Uterus (tissue), 2 donors: Measurements from ENCODE around the gene KCNQ1.

ENCODE experiments used
- POLR2A ChIP-seq, 2 donors: fragments of 450-650 bp; IDR thresholded peaks; one replicate each; pipeline ENCODE4 v1.6.1; 2016; ENCODE audit warnings: antibody characterized with exemption in 2 of 2, mild to moderate bottlenecking in 1 of 2, moderate library complexity in 1 of 2
- TF ChIP-seq, protein P1 (sequence below), 4 experiments: fragments of 200-600 bp in 2 of 4; fragments of 450-650 bp in 2 of 4; sonication (generic) in 2 of 4; IDR thresholded peaks; one replicate each; pipeline ENCODE4 v1.5.1; 2016 to 2019; ENCODE audit warnings: antibody characterized with exemption in 4 of 4, mild to moderate bottlenecking in 2 of 4, moderate library complexity in 1 of 4

DNA sequence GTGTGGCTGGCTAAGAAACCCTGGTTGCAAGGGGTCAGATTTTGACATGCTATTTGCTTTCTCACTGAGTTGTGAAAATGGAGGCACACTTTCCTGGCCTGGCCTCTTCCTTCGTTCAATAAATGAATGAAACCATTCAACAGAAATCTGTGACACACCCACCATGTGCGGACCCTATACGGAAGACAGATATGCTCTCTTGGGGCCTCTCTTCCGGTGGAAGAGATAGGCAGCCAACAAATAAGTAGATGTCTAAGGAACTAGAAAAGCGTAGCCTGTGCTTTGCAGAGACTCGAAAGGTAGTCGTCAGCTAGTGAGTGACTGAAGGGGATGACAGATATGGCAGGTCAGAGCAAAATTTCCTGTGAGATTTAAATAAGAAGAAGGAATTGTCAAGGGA lies 249.7 kb downstream of the KCNQ1 start:
- TF ChIP-seq, protein P1, sequence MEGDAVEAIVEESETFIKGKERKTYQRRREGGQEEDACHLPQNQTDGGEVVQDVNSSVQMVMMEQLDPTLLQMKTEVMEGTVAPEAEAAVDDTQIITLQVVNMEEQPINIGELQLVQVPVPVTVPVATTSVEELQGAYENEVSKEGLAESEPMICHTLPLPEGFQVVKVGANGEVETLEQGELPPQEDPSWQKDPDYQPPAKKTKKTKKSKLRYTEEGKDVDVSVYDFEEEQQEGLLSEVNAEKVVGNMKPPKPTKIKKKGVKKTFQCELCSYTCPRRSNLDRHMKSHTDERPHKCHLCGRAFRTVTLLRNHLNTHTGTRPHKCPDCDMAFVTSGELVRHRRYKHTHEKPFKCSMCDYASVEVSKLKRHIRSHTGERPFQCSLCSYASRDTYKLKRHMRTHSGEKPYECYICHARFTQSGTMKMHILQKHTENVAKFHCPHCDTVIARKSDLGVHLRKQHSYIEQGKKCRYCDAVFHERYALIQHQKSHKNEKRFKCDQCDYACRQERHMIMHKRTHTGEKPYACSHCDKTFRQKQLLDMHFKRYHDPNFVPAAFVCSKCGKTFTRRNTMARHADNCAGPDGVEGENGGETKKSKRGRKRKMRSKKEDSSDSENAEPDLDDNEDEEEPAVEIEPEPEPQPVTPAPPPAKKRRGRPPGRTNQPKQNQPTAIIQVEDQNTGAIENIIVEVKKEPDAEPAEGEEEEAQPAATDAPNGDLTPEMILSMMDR (IDR thresholded peaks at IDR 0.05): no peak
- no peak for TF ChIP-seq POLR2A (IDR thresholded peaks at IDR 0.05)
